ENCODE measurements around the gene FGFR2. TPM values are rescaled to one million over a fixed set of nuclear protein-coding genes. Genes with fewer than 3 reads are reported as not detected.

The FGFR2 gene
- total and polyA plus RNA-seq, 4 donors: 11.4 to 69.9 (median 31.9) TPM

DNA sequence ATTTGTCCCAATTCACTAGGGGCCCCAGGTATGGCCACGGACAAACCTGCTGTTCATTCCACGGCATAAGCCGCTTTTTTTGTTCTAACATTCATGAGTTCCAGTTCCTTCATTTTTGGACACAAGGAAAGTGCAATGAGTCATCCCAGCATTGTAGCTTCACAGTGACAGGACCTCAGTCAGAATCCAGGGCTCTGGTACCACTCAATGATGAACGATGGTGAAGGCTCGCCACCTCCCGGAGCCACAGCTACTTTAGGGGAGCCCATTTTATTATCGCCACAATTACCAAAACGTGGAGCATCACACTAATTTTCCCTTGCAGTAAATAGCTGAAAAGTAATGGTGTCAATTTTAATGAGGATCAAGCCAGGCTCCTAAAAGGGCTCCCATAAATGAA is 62.9 kb downstream of the FGFR2 start:
- Histone ChIP-seq H3K4me3 (ENCODE audit: low read depth in 1 of 3, low read length in 3 of 3) (no peak overlapping the region), H3K4me1 (ENCODE audit: control insufficient read depth in 4 of 4, insufficient read depth in 4 of 4, low read length in 3 of 4) (peaks cover 3 to 49% (median 40%) of the 10 kb centered on the region in 4 donors), H3K27ac (ENCODE audit: low read depth in 1 of 2, low read length in 2 of 2) (no peak overlapping the region), H3K9me3 (ENCODE audit: control insufficient read depth in 4 of 4, low read length in 3 of 4) (no peaks in the 10 kb centered on the region), H3K27me3 (ENCODE audit: control insufficient read depth in 4 of 4, insufficient read depth in 4 of 4, low read length in 3 of 4) (no peaks in the 10 kb centered on the region), H3K9ac (ENCODE audit: low read depth in 1 of 2, low read length in 2 of 2) (no peak overlapping the region), H3K36me3 (ENCODE audit: control insufficient read depth in 4 of 4, insufficient read depth in 3 of 4, low read depth in 1 of 4, low read length in 3 of 4) (no peaks in the 10 kb centered on the region)
- no peak for TF ChIP-seq YY1 (IDR thresholded peaks at IDR 0.05)
- TF ChIP-seq, protein P1, sequence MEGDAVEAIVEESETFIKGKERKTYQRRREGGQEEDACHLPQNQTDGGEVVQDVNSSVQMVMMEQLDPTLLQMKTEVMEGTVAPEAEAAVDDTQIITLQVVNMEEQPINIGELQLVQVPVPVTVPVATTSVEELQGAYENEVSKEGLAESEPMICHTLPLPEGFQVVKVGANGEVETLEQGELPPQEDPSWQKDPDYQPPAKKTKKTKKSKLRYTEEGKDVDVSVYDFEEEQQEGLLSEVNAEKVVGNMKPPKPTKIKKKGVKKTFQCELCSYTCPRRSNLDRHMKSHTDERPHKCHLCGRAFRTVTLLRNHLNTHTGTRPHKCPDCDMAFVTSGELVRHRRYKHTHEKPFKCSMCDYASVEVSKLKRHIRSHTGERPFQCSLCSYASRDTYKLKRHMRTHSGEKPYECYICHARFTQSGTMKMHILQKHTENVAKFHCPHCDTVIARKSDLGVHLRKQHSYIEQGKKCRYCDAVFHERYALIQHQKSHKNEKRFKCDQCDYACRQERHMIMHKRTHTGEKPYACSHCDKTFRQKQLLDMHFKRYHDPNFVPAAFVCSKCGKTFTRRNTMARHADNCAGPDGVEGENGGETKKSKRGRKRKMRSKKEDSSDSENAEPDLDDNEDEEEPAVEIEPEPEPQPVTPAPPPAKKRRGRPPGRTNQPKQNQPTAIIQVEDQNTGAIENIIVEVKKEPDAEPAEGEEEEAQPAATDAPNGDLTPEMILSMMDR (IDR thresholded peaks at IDR 0.05; ENCODE audit: low read depth, low read length, missing input control): no peak
- TF ChIP-seq, protein P2, sequence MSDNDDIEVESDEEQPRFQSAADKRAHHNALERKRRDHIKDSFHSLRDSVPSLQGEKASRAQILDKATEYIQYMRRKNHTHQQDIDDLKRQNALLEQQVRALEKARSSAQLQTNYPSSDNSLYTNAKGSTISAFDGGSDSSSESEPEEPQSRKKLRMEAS (IDR thresholded peaks at IDR 0.05): no peak
- no peak for TF ChIP-seq RXRA (IDR thresholded peaks at IDR 0.05)
- TF ChIP-seq, protein P3, sequence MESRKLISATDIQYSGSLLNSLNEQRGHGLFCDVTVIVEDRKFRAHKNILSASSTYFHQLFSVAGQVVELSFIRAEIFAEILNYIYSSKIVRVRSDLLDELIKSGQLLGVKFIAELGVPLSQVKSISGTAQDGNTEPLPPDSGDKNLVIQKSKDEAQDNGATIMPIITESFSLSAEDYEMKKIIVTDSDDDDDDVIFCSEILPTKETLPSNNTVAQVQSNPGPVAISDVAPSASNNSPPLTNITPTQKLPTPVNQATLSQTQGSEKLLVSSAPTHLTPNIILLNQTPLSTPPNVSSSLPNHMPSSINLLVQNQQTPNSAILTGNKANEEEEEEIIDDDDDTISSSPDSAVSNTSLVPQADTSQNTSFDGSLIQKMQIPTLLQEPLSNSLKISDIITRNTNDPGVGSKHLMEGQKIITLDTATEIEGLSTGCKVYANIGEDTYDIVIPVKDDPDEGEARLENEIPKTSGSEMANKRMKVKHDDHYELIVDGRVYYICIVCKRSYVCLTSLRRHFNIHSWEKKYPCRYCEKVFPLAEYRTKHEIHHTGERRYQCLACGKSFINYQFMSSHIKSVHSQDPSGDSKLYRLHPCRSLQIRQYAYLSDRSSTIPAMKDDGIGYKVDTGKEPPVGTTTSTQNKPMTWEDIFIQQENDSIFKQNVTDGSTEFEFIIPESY (IDR thresholded peaks at IDR 0.05): no peak
- no peak for TF ChIP-seq NR2F2 (IDR thresholded peaks at IDR 0.05)
- no peak for TF ChIP-seq GABPA (IDR thresholded peaks at IDR 0.05 in 1 of 2, conservative IDR thresholded peaks at IDR 0.05 in 1 of 2)
- TF ChIP-seq EGR1 (IDR thresholded peaks at IDR 0.05; ENCODE audit: low read depth in 2 of 2): no peak
- TF ChIP-seq JUND (IDR thresholded peaks at IDR 0.05): no peak
- TF ChIP-seq, protein P4, sequence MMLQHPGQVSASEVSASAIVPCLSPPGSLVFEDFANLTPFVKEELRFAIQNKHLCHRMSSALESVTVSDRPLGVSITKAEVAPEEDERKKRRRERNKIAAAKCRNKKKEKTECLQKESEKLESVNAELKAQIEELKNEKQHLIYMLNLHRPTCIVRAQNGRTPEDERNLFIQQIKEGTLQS (IDR thresholded peaks at IDR 0.05): no peak
- TF ChIP-seq RAD21 (IDR thresholded peaks at IDR 0.05): no peak
- TF ChIP-seq TAF1 (conservative IDR thresholded peaks at IDR 0.05): no peak
- TF ChIP-seq SP1 (IDR thresholded peaks at IDR 0.05): no peak
- no peak for TF ChIP-seq HNF4G (IDR thresholded peaks at IDR 0.05)
- TF ChIP-seq FOXA1 (IDR thresholded peaks at IDR 0.05): no peak
- 95% methylated on average over 8 of the region's 8 CpGs for WGBS
- no peak for DNase-seq (ENCODE audit: low spot score)

DNA sequence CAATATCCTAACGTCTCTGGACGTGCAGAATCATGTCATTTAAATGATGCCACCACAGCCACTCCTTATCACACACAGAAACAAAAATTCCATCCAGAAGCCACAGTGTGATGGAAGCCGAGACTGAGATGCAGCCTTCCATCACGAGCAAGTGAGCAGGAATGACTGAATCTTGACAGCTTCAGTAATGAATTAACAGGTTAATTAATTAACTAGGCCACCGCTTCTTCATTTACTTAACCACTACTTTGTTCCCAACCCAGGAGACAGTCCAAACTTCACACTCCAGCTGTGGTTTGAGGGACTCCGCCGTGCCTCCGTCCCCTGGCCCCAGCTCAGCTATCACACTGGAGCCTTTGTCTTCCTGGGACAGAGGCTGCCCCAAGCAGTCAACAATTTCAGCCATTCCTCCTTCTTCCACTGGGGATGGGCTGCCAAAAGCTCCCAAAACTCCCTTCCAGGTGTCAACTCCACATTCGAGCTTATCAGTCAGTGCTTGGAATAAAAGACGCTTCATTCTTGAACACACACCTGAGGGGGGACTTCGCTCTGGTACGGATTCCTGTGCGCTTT is 65.9 kb downstream of the FGFR2 start:
- H3K27ac ChIP-seq (ENCODE audit: low read depth in 1 of 2, low read length in 2 of 2): no peak overlapping the region
- 83% methylated on average over 13 of the region's 13 CpGs for WGBS
- no peaks in the 10 kb centered on the region for H3K9me3 ChIP-seq (ENCODE audit: control insufficient read depth in 4 of 4, low read length in 3 of 4)
- H3K27me3 ChIP-seq (ENCODE audit: control insufficient read depth in 4 of 4, insufficient read depth in 4 of 4, low read length in 3 of 4): no peaks in the 10 kb centered on the region
- DNase-seq (ENCODE audit: low spot score): no peak
- H3K9ac ChIP-seq (ENCODE audit: low read depth in 1 of 2, low read length in 2 of 2): no peak overlapping the region
- H3K4me3 ChIP-seq (ENCODE audit: low read depth in 1 of 3, low read length in 3 of 3): no peak overlapping the region
- no peaks in the 10 kb centered on the region for H3K36me3 ChIP-seq (ENCODE audit: control insufficient read depth in 4 of 4, insufficient read depth in 3 of 4, low read depth in 1 of 4, low read length in 3 of 4)
- peaks cover 4 to 46% (median 39%) of the 10 kb centered on the region in 4 donors for H3K4me1 ChIP-seq (ENCODE audit: control insufficient read depth in 4 of 4, insufficient read depth in 4 of 4, low read length in 3 of 4)
- TF ChIP-seq HNF4A (conservative IDR thresholded peaks at IDR 0.05) (no peak), YY1 (IDR thresholded peaks at IDR 0.05) (no peak), SP1 (IDR thresholded peaks at IDR 0.05) (no peak), FOXA1 (IDR thresholded peaks at IDR 0.05) (no peak), EGR1 (IDR thresholded peaks at IDR 0.05; ENCODE audit: low read depth in 2 of 2) (no peak), GABPA (IDR thresholded peaks at IDR 0.05 in 1 of 2, conservative IDR thresholded peaks at IDR 0.05 in 1 of 2) (no peak), FOXA2 (IDR thresholded peaks at IDR 0.05) (no peak), NR2F2 (IDR thresholded peaks at IDR 0.05) (no peak), HNF4G (IDR thresholded peaks at IDR 0.05) (no peak), JUND (IDR thresholded peaks at IDR 0.05) (no peak), TAF1 (conservative IDR thresholded peaks at IDR 0.05) (no peak), RAD21 (IDR thresholded peaks at IDR 0.05) (no peak)
- TF ChIP-seq, protein P5, sequence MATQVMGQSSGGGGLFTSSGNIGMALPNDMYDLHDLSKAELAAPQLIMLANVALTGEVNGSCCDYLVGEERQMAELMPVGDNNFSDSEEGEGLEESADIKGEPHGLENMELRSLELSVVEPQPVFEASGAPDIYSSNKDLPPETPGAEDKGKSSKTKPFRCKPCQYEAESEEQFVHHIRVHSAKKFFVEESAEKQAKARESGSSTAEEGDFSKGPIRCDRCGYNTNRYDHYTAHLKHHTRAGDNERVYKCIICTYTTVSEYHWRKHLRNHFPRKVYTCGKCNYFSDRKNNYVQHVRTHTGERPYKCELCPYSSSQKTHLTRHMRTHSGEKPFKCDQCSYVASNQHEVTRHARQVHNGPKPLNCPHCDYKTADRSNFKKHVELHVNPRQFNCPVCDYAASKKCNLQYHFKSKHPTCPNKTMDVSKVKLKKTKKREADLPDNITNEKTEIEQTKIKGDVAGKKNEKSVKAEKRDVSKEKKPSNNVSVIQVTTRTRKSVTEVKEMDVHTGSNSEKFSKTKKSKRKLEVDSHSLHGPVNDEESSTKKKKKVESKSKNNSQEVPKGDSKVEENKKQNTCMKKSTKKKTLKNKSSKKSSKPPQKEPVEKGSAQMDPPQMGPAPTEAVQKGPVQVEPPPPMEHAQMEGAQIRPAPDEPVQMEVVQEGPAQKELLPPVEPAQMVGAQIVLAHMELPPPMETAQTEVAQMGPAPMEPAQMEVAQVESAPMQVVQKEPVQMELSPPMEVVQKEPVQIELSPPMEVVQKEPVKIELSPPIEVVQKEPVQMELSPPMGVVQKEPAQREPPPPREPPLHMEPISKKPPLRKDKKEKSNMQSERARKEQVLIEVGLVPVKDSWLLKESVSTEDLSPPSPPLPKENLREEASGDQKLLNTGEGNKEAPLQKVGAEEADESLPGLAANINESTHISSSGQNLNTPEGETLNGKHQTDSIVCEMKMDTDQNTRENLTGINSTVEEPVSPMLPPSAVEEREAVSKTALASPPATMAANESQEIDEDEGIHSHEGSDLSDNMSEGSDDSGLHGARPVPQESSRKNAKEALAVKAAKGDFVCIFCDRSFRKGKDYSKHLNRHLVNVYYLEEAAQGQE (IDR thresholded peaks at IDR 0.05): no peak
- TF ChIP-seq, protein P3 (IDR thresholded peaks at IDR 0.05): no peak
- TF ChIP-seq, protein P1 (IDR thresholded peaks at IDR 0.05; ENCODE audit: low read depth, low read length, missing input control): no peak
- TF ChIP-seq, protein P4 (IDR thresholded peaks at IDR 0.05): no peak

Measured in liver (tissue), 9 donors.